LNCaP clone FGC (cell line): Measurements from ENCODE around the gene TWF2.
A peak's percentile ranks its signal among the peaks of the same experiment; 100 is the strongest.

Experiments used
- DNase-seq: peaks from one replicate; pipeline ENCODE4 v3.0.0-alpha.2; 2011; ENCODE audit warnings: low read depth
- H3K4me3 ChIP-seq: 2 replicates; pipeline ENCODE4 v1.5.1; 2011; ENCODE audit warnings: mild to moderate bottlenecking, low read depth, low read length, control low read depth
- TF ChIP-seq, protein P1 (sequence below): IDR thresholded peaks from 2 replicates; pipeline ENCODE4 v1.5.1; 2012; ENCODE audit warnings: mild to moderate bottlenecking; ENCODE audit not compliant: control insufficient read depth, insufficient read depth; ENCODE audit errors: extremely low read depth

Gene TWF2

DNA sequence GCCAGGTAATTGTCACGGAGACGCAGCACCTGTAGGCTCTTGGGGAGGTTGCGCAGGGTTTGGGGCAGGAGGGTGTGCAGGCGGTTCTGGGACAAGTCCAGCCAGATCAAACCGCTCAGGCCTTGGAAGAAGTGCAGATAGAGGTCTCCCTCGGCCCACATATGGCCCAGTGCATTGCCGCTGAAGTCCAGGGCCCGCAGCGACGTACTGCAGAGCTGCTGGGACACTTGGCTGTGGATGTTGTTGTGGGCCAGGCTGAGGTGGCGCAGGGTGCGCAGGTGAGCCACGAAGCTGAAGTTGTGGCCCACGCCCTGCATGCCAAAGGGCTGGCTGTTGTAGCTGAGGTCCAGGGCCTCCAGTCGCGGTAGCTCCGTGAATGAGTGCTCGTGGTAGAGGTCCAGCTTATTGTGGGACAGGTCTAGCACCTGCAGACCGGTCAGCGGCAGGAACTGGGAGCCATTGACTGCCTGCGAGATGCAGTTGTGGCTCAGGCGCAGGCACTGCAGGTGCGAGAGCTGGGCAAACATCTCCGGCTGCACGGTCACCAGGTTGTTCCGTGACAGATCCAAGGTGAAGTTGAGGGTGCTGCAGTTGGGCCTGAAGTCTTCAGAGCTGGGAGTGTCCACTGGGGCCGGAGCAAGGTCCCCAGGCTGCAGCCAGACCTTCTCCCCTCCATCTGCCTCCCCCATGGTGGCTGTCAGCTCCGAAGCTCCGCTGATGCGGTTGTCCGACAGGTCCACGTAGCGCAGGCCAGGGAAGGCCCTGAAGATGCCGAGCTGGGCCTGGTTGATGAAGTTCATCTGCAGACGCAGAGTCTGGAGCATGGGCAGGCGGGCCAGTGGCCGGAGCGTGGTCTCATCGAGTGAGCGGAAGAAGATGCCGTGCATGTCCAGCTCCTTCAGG is 16.4 kb downstream of the TWF2 start:
- TF ChIP-seq, protein P1, sequence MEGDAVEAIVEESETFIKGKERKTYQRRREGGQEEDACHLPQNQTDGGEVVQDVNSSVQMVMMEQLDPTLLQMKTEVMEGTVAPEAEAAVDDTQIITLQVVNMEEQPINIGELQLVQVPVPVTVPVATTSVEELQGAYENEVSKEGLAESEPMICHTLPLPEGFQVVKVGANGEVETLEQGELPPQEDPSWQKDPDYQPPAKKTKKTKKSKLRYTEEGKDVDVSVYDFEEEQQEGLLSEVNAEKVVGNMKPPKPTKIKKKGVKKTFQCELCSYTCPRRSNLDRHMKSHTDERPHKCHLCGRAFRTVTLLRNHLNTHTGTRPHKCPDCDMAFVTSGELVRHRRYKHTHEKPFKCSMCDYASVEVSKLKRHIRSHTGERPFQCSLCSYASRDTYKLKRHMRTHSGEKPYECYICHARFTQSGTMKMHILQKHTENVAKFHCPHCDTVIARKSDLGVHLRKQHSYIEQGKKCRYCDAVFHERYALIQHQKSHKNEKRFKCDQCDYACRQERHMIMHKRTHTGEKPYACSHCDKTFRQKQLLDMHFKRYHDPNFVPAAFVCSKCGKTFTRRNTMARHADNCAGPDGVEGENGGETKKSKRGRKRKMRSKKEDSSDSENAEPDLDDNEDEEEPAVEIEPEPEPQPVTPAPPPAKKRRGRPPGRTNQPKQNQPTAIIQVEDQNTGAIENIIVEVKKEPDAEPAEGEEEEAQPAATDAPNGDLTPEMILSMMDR: no peak
- DNase-seq: no peak
- no peak overlapping the region for H3K4me3 ChIP-seq

DNA sequence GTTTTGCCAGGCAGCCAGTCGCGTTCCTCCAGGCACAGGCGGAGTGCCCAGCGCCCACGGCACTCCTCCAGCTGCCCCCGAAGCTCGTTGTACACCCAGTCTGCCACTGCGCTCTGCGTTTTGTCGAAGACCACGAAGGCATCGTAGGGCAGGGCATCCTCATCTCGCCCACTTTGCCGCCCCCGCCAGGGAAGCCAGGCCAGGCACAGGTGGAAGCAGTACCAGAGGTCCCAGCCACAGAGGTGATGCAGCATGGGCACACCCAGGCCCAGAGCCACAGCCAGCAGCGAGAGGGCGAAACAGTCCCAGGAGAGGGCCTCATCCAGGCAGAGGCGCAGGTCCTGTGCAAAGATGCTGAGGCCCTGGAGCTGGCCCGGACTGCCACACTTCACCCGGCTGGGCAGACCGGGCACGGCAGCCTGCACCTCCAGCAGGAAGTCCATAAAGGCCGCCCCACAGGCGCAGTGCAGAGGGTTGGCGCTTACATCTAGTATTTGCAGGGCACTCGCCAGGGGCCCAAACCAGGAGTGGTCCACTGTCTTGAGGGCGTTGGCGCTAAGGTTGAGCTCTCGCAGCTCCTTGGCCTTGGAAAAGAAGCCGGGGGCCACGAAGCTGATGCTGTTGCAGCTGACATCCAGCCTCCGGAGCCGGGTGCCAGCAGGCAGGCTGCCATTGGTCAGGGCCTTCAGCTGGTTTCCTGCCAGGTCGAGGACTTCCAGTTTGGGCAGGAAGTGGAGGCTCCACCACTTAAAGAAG is 17.2 kb downstream of the TWF2 start:
- DNase-seq: no peak
- H3K4me3 ChIP-seq: no peak overlapping the region
- TF ChIP-seq, protein P1: no peak

DNA sequence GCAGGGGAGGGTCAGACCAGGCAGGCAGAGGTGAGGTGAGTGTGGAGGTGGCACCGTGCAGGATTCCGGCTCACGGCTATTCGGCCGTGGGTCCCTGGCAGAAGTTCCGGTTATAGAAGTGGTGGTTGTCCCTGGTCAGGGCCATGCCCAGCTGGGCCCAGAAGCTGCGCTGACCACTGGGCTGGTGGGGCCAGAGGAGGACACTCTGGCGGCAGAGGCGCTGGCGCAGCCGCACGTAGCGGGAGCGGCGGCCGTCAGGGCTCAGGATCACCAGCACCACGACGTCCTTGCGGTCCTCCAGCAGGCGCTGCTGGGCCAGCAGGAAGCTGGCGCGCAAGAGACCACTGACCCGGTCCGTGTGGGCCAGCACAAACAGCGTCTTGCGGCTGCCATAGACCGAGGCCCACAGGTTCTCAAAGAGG is 17.8 kb downstream of the TWF2 start:
- no peak for DNase-seq

DNA sequence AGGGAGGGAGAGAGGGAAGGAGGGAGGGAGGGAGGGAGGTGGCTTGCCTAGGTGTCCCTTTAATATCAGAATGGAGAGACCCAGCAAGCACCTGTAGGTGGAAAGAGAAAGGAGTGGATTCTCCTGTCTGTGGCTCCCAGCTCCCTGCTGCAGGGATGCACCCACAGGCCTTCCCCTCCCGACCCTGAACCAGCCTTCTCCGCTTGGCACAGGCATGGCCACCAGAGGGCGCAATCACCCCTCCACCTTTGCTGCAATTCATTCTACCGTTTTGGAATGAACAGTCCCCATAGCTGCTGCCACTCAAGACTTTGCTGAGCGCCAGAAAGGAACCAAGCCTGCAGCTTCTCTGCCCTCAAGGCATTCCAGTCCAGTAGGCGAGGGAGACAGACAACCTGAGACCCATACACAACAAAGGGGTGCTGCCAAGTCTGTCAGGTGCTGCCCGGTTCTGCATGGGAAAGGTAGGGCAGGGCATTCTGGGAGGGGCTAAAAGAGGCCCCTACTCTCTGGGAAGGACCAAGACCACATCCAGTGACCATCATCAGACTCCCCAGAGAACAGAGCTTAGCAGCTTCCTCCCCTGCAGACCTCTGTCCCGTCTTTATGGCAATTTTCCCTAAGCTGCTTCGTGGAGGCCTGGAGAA is 18.5 kb downstream of the TWF2 start:
- DNase-seq: peak; percentile 56
- no peak overlapping the region for H3K4me3 ChIP-seq
- TF ChIP-seq, protein P1: peak; percentile 93

More for the DNA sequence above, 17.8 kb downstream of the TWF2 start:
- TF ChIP-seq, protein P1: no peak
- H3K4me3 ChIP-seq: no peak overlapping the region

DNA sequence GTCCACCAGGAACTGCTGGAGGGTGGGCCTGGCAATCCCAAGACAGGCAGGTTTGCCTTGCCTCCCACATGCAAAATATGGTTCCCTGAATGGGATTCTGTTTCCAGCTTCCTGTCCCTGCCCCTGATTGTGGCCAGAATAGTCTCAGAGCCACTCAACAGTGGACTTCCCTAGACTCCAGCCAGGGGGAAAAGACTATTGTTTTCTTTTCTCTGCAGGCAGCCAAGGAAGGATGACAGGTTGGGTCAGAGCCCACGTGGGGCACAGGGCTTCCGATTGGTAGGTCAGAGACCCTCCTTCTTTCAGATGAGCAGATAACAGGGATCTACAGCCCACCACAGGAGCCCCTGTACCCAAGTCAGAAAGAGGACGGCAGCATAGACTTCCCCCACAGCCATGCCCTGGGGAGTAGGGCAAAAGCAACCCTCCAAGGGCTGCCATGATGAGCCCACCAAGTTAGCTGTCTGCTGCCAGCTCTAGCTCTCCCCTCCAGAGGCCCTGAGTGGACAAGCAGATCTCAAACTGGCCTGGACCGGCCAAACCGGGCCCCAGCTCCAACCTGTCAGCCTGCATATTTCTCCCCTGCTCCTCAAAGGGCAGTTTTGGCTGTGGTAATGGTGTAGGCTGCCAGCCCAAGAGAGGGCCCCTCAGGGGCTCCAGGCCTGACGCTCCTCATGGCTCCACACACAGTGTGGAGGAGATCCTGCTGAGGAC is 19.9 kb downstream of the TWF2 start:
- TF ChIP-seq, protein P1: no peak
- H3K4me3 ChIP-seq: no peak overlapping the region
- DNase-seq: peak; percentile 56

DNA sequence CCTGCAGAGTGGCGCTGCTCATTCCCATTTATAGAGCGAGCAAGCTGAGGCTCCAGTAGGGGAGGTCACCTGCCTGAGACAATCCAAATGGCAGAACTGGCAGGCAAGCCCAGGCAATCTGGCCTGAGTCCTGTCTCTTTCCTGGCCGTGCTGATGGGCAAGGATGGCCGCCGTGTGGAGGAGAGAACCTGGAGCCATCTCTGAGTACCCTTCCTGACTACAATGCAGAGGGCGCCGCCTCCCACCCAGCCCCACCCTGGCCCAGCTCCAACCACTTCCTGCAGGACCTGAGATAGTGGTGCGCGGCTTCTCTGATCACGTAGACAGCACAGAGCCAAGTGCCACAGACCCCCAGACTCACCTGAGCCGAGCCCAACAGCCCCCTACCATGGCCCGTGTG is 20.5 kb downstream of the TWF2 start:
- DNase-seq: no peak
- no peak overlapping the region for H3K4me3 ChIP-seq
- TF ChIP-seq, protein P1: no peak
